GM18498 (cell line): Measurements from ENCODE around the gene SEC16A.

Experiments used
- ATAC-seq: cut with Tn5 transposase; IDR thresholded peaks from one replicate; pipeline ENCODE4 v1.9.1; 2021; ENCODE audit warnings: mild to moderate bottlenecking, moderate library complexity; ENCODE audit not compliant: unreplicated experiment

Gene SEC16A

GRCh38 chr9:136466155-136466541 lies 16.7 kb downstream of the SEC16A start:
- ATAC-seq, result no peak

- ATAC-seq, result no peak
Measured at GRCh38 chr9:136465500-136466154, 17.2 kb downstream of the SEC16A start.

- no peak for ATAC-seq
Measured at GRCh38 chr9:136464241-136464640, 18.6 kb downstream of the SEC16A start.

GRCh38 chr9:136463578-136463977 lies 19.3 kb downstream of the SEC16A start:
- no peak for ATAC-seq

GRCh38 chr9:136462664-136463063 lies 20.2 kb downstream of the SEC16A start:
- ATAC-seq, result no peak

- ATAC-seq, result no peak
Measured at GRCh38 chr9:136460772-136461325, 22.0 kb downstream of the SEC16A start.

- no peak for ATAC-seq
Measured at GRCh38 chr9:136459425-136459824, 23.4 kb downstream of the SEC16A start.

GRCh38 chr9:136457326-136457725 lies 25.5 kb downstream of the SEC16A start:
- ATAC-seq, result no peak

GRCh38 chr9:136456258-136456657 lies 26.6 kb downstream of the SEC16A start:
- no peak for ATAC-seq

GRCh38 chr9:136455043-136456002 lies 27.5 kb downstream of the SEC16A start:
- no peak for ATAC-seq

GRCh38 chr9:136454026-136454796 lies 28.6 kb downstream of the SEC16A start:
- no peak for ATAC-seq

- no peak for ATAC-seq
Measured at GRCh38 chr9:136453326-136453725, 29.5 kb downstream of the SEC16A start.

- ATAC-seq, result no peak
Measured at GRCh38 chr9:136451221-136451877, 31.5 kb downstream of the SEC16A start.

- no peak for ATAC-seq
Measured at GRCh38 chr9:136448655-136449054, 34.2 kb downstream of the SEC16A start.

GRCh38 chr9:136447173-136447778 lies 35.6 kb downstream of the SEC16A start:
- ATAC-seq, result no peak

GRCh38 chr9:136445799-136446198 lies 37.0 kb downstream of the SEC16A start:
- ATAC-seq, result no peak

GRCh38 chr9:136444102-136444501 lies 38.7 kb downstream of the SEC16A start:
- no peak for ATAC-seq

- no peak for ATAC-seq
Measured at GRCh38 chr9:136443687-136444086, 39.2 kb downstream of the SEC16A start.

GRCh38 chr9:136443087-136443486 lies 39.8 kb downstream of the SEC16A start:
- ATAC-seq, result no peak

- no peak for ATAC-seq
Measured at GRCh38 chr9:136442265-136442664, 40.6 kb downstream of the SEC16A start.
